GM12874 (cell line): ENCODE results near the gene GIPR.

Experiments
- TF ChIP-seq, protein P1 (sequence below): IDR thresholded peaks from 2 replicates; pipeline ENCODE4 v1.5.1; 2011; ENCODE audit warnings: low read depth, mild to moderate bottlenecking, control low read depth, low read length, moderate library complexity; ENCODE audit not compliant: insufficient read depth

GIPR gene

GRCh38 chr19:45687599-45687998 lies 19.6 kb downstream of the GIPR start:
- TF ChIP-seq, protein P1, sequence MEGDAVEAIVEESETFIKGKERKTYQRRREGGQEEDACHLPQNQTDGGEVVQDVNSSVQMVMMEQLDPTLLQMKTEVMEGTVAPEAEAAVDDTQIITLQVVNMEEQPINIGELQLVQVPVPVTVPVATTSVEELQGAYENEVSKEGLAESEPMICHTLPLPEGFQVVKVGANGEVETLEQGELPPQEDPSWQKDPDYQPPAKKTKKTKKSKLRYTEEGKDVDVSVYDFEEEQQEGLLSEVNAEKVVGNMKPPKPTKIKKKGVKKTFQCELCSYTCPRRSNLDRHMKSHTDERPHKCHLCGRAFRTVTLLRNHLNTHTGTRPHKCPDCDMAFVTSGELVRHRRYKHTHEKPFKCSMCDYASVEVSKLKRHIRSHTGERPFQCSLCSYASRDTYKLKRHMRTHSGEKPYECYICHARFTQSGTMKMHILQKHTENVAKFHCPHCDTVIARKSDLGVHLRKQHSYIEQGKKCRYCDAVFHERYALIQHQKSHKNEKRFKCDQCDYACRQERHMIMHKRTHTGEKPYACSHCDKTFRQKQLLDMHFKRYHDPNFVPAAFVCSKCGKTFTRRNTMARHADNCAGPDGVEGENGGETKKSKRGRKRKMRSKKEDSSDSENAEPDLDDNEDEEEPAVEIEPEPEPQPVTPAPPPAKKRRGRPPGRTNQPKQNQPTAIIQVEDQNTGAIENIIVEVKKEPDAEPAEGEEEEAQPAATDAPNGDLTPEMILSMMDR, result no peak

- TF ChIP-seq, protein P1, result no peak
These were observed 23.6 kb downstream of the GIPR start, which contains the start of gene SNRPD2 for GRCh38 chr19:45691516-45692186. SNRPD2 (minus strand) TSS chr19:45691953; CDS start chr19:45691888, 65 bp downstream.

DNA sequence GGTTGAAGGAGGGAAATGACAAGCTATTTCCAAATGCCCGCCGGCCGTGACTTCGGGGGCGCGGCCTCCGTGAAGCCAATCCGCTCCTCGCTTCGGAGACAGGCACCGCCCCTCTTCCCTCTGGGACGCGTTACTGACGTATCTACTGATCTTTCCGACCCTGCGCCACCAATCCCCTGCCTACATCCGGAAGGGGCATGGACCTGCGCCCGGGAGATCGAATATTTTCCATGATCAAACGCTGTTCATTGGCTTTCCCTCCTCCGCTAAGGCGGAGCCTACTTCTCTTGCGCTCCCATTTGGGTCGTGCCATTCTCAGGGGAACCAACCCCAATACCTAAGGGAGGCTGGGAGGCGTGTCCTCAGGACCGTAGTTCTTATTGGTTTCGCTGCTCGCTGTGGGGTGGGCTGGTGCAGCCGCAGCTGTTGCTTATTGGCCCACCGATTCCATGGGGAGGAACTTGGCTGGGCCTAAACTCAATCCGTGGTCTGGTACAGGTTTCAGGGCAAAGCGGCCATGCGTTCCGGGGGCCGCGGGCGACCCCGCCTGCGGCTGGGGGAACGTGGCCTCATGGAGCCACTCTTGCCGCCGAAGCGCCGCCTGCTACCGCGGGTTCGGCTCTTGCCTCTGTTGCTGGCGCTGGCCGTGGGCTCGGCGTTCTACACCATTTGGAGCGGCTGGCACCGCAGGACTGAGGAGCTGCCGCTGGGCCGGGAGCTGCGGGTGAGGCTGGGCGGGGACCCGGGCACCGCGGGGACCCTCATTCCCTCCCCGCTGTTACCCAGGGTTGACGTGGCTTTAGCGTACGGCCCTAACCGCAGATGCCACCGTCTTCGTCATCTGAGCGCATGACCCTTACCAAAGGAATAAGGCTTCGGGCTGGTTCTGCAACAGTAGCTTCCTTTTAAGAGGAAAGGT lies 24.4 kb downstream of the GIPR start, which contains the start of gene QPCTL:
Gene QPCTL (plus strand): TSS at position 480 of the 919 bp plus-strand sequence. CDS start 38 bp downstream, at position 518.
- TF ChIP-seq, protein P1, result no peak

DNA sequence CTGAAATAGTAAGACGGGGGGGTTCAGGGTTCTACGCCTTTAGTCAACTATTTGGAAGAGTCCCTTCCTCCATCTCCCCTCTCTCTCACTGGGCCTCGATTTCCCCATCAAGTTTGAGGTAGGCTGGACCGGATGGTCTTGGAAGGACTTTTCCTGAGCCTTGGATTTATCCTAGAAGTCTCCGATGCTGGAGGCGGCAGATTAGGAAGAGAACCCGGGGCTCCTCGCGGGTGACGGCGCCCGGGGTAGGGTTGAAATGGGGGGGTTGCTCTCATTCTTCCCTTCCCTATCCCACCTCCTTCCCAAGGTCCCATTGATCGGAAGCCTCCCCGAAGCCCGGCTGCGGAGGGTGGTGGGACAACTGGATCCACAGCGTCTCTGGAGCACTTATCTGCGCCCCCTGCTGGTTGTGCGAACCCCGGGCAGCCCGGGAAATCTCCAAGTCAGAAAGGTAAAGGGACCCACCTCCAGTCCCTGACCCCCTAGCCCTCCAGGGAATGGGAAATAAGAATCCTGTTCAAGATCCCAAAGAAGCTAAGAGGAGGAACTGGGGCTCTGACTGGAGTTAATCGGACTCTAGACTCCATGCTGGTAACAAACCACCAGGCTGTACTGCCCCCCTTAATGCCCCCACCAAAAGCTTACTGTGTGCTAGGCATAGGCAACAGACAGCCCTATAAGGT lies 25.2 kb downstream of the GIPR start:
- TF ChIP-seq, protein P1, result peak; percentile 94

DNA sequence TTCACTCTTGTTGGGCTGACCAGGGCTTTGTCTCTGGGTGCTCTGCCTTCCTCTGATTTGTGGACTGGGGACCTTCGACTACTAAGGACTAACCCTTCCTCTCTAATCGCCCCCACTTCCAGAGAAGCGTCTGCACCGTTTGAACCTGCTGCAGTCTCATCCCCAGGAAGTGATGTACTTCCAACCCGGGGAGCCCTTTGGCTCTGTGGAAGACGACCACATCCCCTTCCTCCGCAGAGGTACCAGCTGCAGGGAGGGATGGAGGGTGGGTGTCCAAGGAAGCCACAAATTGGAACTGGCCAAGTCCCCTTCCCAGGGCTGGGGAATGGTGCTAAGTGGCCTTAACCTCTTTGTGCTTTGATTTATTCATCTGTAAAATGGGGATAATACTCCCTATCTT lies 33.7 kb downstream of the GIPR start:
- TF ChIP-seq, protein P1, result no peak

- TF ChIP-seq, protein P1, result no peak
These were observed 37.1 kb downstream of the GIPR start for GRCh38 chr19:45705115-45705514.
